Activated B cell treated with CpG ODN at 0.5 μM for 24 hours (primary cell): ENCODE results near the gene NBEAL2. TPM values are rescaled to one million over a fixed set of nuclear protein-coding genes. Genes with fewer than 3 reads are reported as not detected.

ENCODE experiments used
- ATAC-seq: fragments of 200-7000 bp; cut with Tn5 transposase; one replicate; pipeline ENCODE4 v1.10.0; 2021; ENCODE audit warnings: low read depth, mild to moderate bottlenecking, moderate library complexity
- CTCF ChIA-PET: fragments of 350-600 bp; sonication (Branson Sonifier 250); formaldehyde crosslinking; loops from one replicate; lab custom pipeline; 2021; ENCODE audit warnings: antibody characterized with exemption; lab: Charles Lee
- POLR2A ChIA-PET: fragments of 350-600 bp; sonication (Branson Sonifier 250); formaldehyde crosslinking; loops from one replicate; lab custom pipeline; 2021; ENCODE audit warnings: antibody characterized with exemption; lab: Charles Lee
- DNase-seq: peaks from one replicate; pipeline ENCODE4 v3.0.0; 2022
- H3K27ac Mint-ChIP-seq: one replicate; pipeline ENCODE4 v1.8.0; 2020; ENCODE audit warnings: mixed read lengths
- H3K27me3 Mint-ChIP-seq: one replicate; pipeline ENCODE4 v1.8.0; 2021; ENCODE audit warnings: mixed read lengths
- H3K36me3 Mint-ChIP-seq: one replicate; pipeline ENCODE4 v1.8.0; 2021; ENCODE audit warnings: low read depth, mixed read lengths
- H3K4me1 Mint-ChIP-seq: one replicate; pipeline ENCODE4 v1.8.0; 2021; ENCODE audit warnings: mixed read lengths
- H3K4me3 Mint-ChIP-seq: one replicate; pipeline ENCODE4 v1.8.0; 2020; ENCODE audit warnings: mild to moderate bottlenecking, mixed read lengths
- H3K9me3 Mint-ChIP-seq: one replicate; pipeline ENCODE4 v1.8.0; 2020; ENCODE audit warnings: mixed read lengths
- CTCF ChIP-seq: fragments of 200-600 bp; IDR thresholded peaks from one replicate; pipeline ENCODE4 v1.8.0; 2022; ENCODE audit warnings: antibody characterized with exemption, mild to moderate bottlenecking
- intact Hi-C: fragments of 100-400 bp; cut with micrococcal nuclease; formaldehyde crosslinking; loops from one replicate; pipeline ENCODE4 v1.15.1; 2024
- total RNA-seq: library from RNA; stranded (reverse); gene quantifications from 2 replicates; pipeline ENCODE4 v1.2.3, GENCODE V29; 2022

NBEAL2 gene
- total RNA-seq, 1 donor from 2014 or later: 98.6 TPM

GRCh38 chr3:46955157-46955556, 24.3 kb upstream of the NBEAL2 start:
- TF ChIP-seq CTCF: no peak
- ChIA-PET POLR2A (interaction anchor here (0.9 kb wide), 1 partner anchor 13 kb away, joined by 3 read pairs; no protein-coding TSS in a partner anchor), CTCF (no interaction called here)
- no peak for DNase-seq
- Mint-ChIP-seq H3K27me3 (no peaks in the 10 kb centered on the region), H3K27ac (peak overlapping the region; percentile 79), H3K4me1 (peaks cover 90% of the 10 kb centered on the region), H3K4me3 (no peak overlapping the region), H3K9me3 (no peaks in the 10 kb centered on the region), H3K36me3 (peaks cover 24% of the 10 kb centered on the region)
- intact Hi-C loops: no loop called here
- ATAC-seq: no peak

- CTCF ChIA-PET: no interaction called here
- intact Hi-C loops: no loop called here
- peaks cover 27% of the 10 kb centered on the region for H3K36me3 Mint-ChIP-seq
- DNase-seq: no peak
- no peak for ATAC-seq
- no peaks in the 10 kb centered on the region for H3K27me3 Mint-ChIP-seq
- H3K27ac Mint-ChIP-seq: peak overlapping the region; percentile 79
- H3K4me1 Mint-ChIP-seq: peaks cover 92% of the 10 kb centered on the region
- H3K4me3 Mint-ChIP-seq: peak overlapping the region; percentile 33
- POLR2A ChIA-PET: interaction anchor here (0.7 to 1.5 kb wide), 5 partner anchors 9 to 20 kb away, joined by 3 to 8 read pairs (median 4); partner anchors contain the start of gene CCDC12
- no peaks in the 10 kb centered on the region for H3K9me3 Mint-ChIP-seq
- TF ChIP-seq CTCF: no peak
These were observed 23.6 kb upstream of the NBEAL2 start for GRCh38 chr3:46955801-46956259.

- H3K27me3 Mint-ChIP-seq: no peaks in the 10 kb centered on the region
- no peak overlapping the region for H3K4me3 Mint-ChIP-seq
- no peak overlapping the region for H3K27ac Mint-ChIP-seq
- no peak for DNase-seq
- peaks cover 33% of the 10 kb centered on the region for H3K36me3 Mint-ChIP-seq
- TF ChIP-seq CTCF: no peak
- CTCF ChIA-PET: no interaction called here
- H3K4me1 Mint-ChIP-seq: peaks cover 94% of the 10 kb centered on the region
- POLR2A ChIA-PET: interaction anchor here (0.6 to 2.1 kb wide), 4 partner anchors 8 to 392 kb away, joined by 4 to 10 read pairs (median 8); no protein-coding TSS in a partner anchor
- no peak for ATAC-seq
- intact Hi-C loops: no loop called here
- no peaks in the 10 kb centered on the region for H3K9me3 Mint-ChIP-seq
These were observed 22.2 kb upstream of the NBEAL2 start for GRCh38 chr3:46957092-46957820.

GRCh38 chr3:46958467-46959160, 20.9 kb upstream of the NBEAL2 start:
- Mint-ChIP-seq H3K27ac (peak overlapping the region; percentile 42), H3K4me3 (no peak overlapping the region), H3K4me1 (peaks cover 89% of the 10 kb centered on the region), H3K27me3 (no peaks in the 10 kb centered on the region), H3K9me3 (no peaks in the 10 kb centered on the region), H3K36me3 (peaks cover 43% of the 10 kb centered on the region)
- ChIA-PET CTCF (interaction anchor here (0.7 to 1.2 kb wide), 3 partner anchors 21 to 49 kb away, joined by 3 read pairs; partner anchors contain the start of gene NBEAL2), POLR2A (interaction anchor here (0.7 to 2.5 kb wide), 6 partner anchors 9 to 23 kb away, joined by 3 to 10 read pairs (median 4); partner anchors contain the start of gene CCDC12)
- TF ChIP-seq CTCF: no peak
- ATAC-seq (no peak), DNase-seq (no peak)
- intact Hi-C loops: no loop called here

- H3K9me3 Mint-ChIP-seq: no peaks in the 10 kb centered on the region
- peaks cover 84% of the 10 kb centered on the region for H3K4me1 Mint-ChIP-seq
- CTCF ChIA-PET: interaction anchor here (0.7 kb wide), 1 partner anchor 20 kb away, joined by 3 read pairs; the partner anchor contains the start of gene NBEAL2
- peaks cover 43% of the 10 kb centered on the region for H3K36me3 Mint-ChIP-seq
- no peak overlapping the region for H3K4me3 Mint-ChIP-seq
- DNase-seq (no peak), ATAC-seq (peak; percentile 48)
- POLR2A ChIA-PET: interaction anchor here (0.7 to 2.5 kb wide), 6 partner anchors 8 to 23 kb away, joined by 3 to 10 read pairs (median 4); partner anchors contain the start of gene CCDC12
- H3K27me3 Mint-ChIP-seq: no peaks in the 10 kb centered on the region
- H3K27ac Mint-ChIP-seq: peak overlapping the region; percentile 69
- intact Hi-C loops: no loop called here
- no peak for TF ChIP-seq CTCF
These were observed 20.3 kb upstream of the NBEAL2 start for GRCh38 chr3:46959161-46959511.
